ACHN (cell line): Measurements from ENCODE around the gene DOCK2.

ENCODE experiments used
- DNase-seq: peaks from one replicate; pipeline ENCODE4 v3.0.0-alpha.2; 2015
- in situ Hi-C: cut with HindIII; loops from 2 replicates; pipeline ENCODE4 v1.10.0; 2017; ENCODE audit warnings: low sequenced_read_pairs, low pct_ligation_motif_present, low pct_unique_long_range_greater_than_20kb

The DOCK2 gene

GRCh38 chr5:170121321-170121720 lies 484.2 kb downstream of the DOCK2 start:
- peak; percentile 7 for DNase-seq
- in situ Hi-C loops, result no loop called here

- in situ Hi-C loops, result no loop called here
- DNase-seq, result no peak
Observed at GRCh38 chr5:170126061-170126460, 489.0 kb downstream of the DOCK2 start.

- in situ Hi-C loops, result no loop called here
- no peak for DNase-seq
Observed at GRCh38 chr5:170126626-170127025, 489.6 kb downstream of the DOCK2 start.

GRCh38 chr5:170131235-170131634 lies 494.2 kb downstream of the DOCK2 start:
- in situ Hi-C loops, result no loop called here
- no peak for DNase-seq

GRCh38 chr5:170132269-170132975 lies 495.3 kb downstream of the DOCK2 start:
- in situ Hi-C loops, result no loop called here
- peak; percentile 33 for DNase-seq
